GM12878 (cell line): ENCODE results near the gene TCF20. TPM values are rescaled to one million over a fixed set of nuclear protein-coding genes. Genes with fewer than 3 reads are reported as not detected.
A peak's percentile ranks its signal among the peaks of the same experiment; 100 is the strongest.

ENCODE experiments used
- ATAC-seq: fragments of 200-7000 bp; cut with Tn5 transposase; 3 replicates; pipeline ENCODE4 v1.9.1; 2020; ENCODE audit warnings: mild to moderate bottlenecking, moderate library complexity
- BruUV-seq: library from RNA; stranded (reverse); fragments of 400-500 nt; replicated peaks from 2 replicates; lab custom pipeline; 2021; lab: Mats Ljungman, UMichigan
- CTCF ChIA-PET: fragments of 300-600 bp; sonication (Branson Sonifier 250); formaldehyde crosslinking; extraction: SDS; loops from one replicate; lab custom pipeline; 2021; ENCODE audit warnings: inconsistent platforms; lab: Yijun Ruan, JAX
- POLR2A ChIA-PET: fragments of 350-600 bp; formaldehyde crosslinking; extraction: SDS; loops from one replicate; lab custom pipeline; 2021; ENCODE audit warnings: inconsistent platforms; lab: Charles Lee
- RAD21 ChIA-PET: fragments of 300-600 bp; sonication (Branson Sonifier 250); formaldehyde crosslinking; loops from one replicate; lab custom pipeline; 2023; ENCODE audit warnings: antibody characterized with exemption; ENCODE audit not compliant: unreplicated experiment; lab: Charles Lee
- SMC1A ChIA-PET: fragments of 300-600 bp; sonication (Branson Sonifier 250); formaldehyde crosslinking; loops from one replicate; lab custom pipeline; 2023; ENCODE audit not compliant: unreplicated experiment, uncharacterized antibody; lab: Charles Lee
- DNase-seq: peaks from one replicate; pipeline ENCODE4 v3.0.0-alpha.2; 2011; ENCODE audit warnings: low read depth, low spot score
- FAIRE-seq: peaks from 3 replicates; lab custom pipeline; 2011; peaks lifted over from hg19 to GRCh38; lab: Jason Lieb, UNC
- H2AFZ ChIP-seq: 2 replicates; pipeline ENCODE4 v1.6.0; 2011; ENCODE audit warnings: low read depth, low read length, control low read depth; ENCODE audit not compliant: control insufficient read depth
- H3K27ac ChIP-seq: 2 replicates; pipeline ENCODE4 v1.5.1; 2011; ENCODE audit warnings: control low read depth; ENCODE audit not compliant: control insufficient read depth, insufficient read depth
- H3K27me3 ChIP-seq, 2 experiments: replicated peaks in 1 of 2; 2 replicates each; pipeline versions ENCODE4 v1.6.0 to v1.6.1; 2011; ENCODE audit warnings: low read length in 1 of 2; ENCODE audit not compliant: control insufficient read depth in 2 of 2, insufficient read depth in 2 of 2
- H3K36me3 ChIP-seq, 2 experiments: 2 replicates each; pipeline ENCODE4 v1.5.1; 2011; ENCODE audit warnings: low read length in 1 of 2; ENCODE audit not compliant: control insufficient read depth in 2 of 2, insufficient read depth in 2 of 2
- H3K4me1 ChIP-seq: 2 replicates; pipeline ENCODE4 v1.6.1; 2011; ENCODE audit warnings: mild to moderate bottlenecking, low read length, moderate library complexity, mixed read lengths; ENCODE audit not compliant: control insufficient read depth, insufficient read depth
- H3K4me2 ChIP-seq: 2 replicates; pipeline ENCODE4 v1.6.0; 2011; ENCODE audit warnings: control low read depth; ENCODE audit not compliant: control insufficient read depth, insufficient read depth
- H3K4me3 ChIP-seq: fragments of 200-600 bp; sonication (generic); 2 replicates; pipeline ENCODE4 v1.5.1; 2016
- H3K79me2 ChIP-seq: 2 replicates; pipeline ENCODE4 v1.6.0; 2011; ENCODE audit warnings: low read length; ENCODE audit not compliant: control insufficient read depth, insufficient read depth
- H3K9ac ChIP-seq: 2 replicates; pipeline ENCODE4 v1.8.0; 2011; ENCODE audit warnings: low read length, control low read depth, mixed read lengths; ENCODE audit not compliant: control insufficient read depth, insufficient read depth
- H3K9me3 ChIP-seq: replicated peaks from 3 replicates; pipeline ENCODE4 v1.5.1; 2011; ENCODE audit warnings: mild to moderate bottlenecking, low read length; ENCODE audit not compliant: control insufficient read depth, insufficient read depth
- H4K20me1 ChIP-seq: 2 replicates; pipeline ENCODE4 v1.6.0; 2011; ENCODE audit not compliant: control insufficient read depth, insufficient read depth
- ATF2 ChIP-seq: IDR thresholded peaks from 2 replicates; pipeline ENCODE4 v1.6.1; 2012; ENCODE audit warnings: low read length, inconsistent platforms
- CHD4 ChIP-seq: fragments of 200-600 bp; sonication (generic); IDR thresholded peaks from 2 replicates; pipeline ENCODE4 v1.6.1; 2016; ENCODE audit warnings: mild to moderate bottlenecking
- CREB1 ChIP-seq: IDR thresholded peaks from 2 replicates; pipeline ENCODE4 v1.6.1; 2012; ENCODE audit warnings: low read depth, mild to moderate bottlenecking, inconsistent platforms
- CREM ChIP-seq: IDR thresholded peaks from 2 replicates; pipeline ENCODE4 v1.6.1; 2014; ENCODE audit warnings: antibody characterized with exemption, low read depth
- EZH2 ChIP-seq: IDR thresholded peaks from 2 replicates; pipeline ENCODE4 v1.6.1; 2012; ENCODE audit warnings: low read depth, mild to moderate bottlenecking, control low read depth, inconsistent platforms, low read length, borderline replicate concordance; ENCODE audit not compliant: control insufficient read depth
- FOXK2 ChIP-seq: fragments of 450-650 bp; IDR thresholded peaks from 2 replicates; pipeline ENCODE4 v1.6.1; 2017; ENCODE audit warnings: mild to moderate bottlenecking, moderate library complexity
- FOXM1 ChIP-seq: IDR thresholded peaks from 2 replicates; pipeline ENCODE4 v1.6.1; 2012; ENCODE audit warnings: low read depth, mild to moderate bottlenecking, inconsistent platforms, low read length, moderate library complexity
- HDGF ChIP-seq: fragments of 450-650 bp; IDR thresholded peaks from 2 replicates; pipeline ENCODE4 v1.6.1; 2016; ENCODE audit warnings: antibody characterized with exemption
- IKZF1 ChIP-seq: fragments of 450-650 bp; conservative IDR thresholded peaks from 2 replicates; pipeline ENCODE4 v1.6.1; 2017; ENCODE audit warnings: antibody characterized with exemption, mild to moderate bottlenecking
- IKZF2 ChIP-seq, 2 experiments: fragments of 450-650 bp; IDR thresholded peaks; 2 replicates each; pipeline ENCODE4 v1.6.1; 2017; ENCODE audit warnings: mild to moderate bottlenecking in 2 of 2, moderate library complexity in 2 of 2
- IRF4 ChIP-seq: IDR thresholded peaks from 2 replicates; pipeline ENCODE4 v1.6.1; 2011; ENCODE audit warnings: low read depth, low read length
- JUNB ChIP-seq: IDR thresholded peaks from 2 replicates; pipeline ENCODE4 v1.6.1; 2016; ENCODE audit warnings: antibody characterized with exemption, mild to moderate bottlenecking
- MLLT1 ChIP-seq: fragments of 450-650 bp; IDR thresholded peaks from 2 replicates; pipeline ENCODE4 v1.6.1; 2016; ENCODE audit warnings: mild to moderate bottlenecking
- NBN ChIP-seq: fragments of 450-650 bp; IDR thresholded peaks from 2 replicates; pipeline ENCODE4 v1.6.1; 2016
- NFIC ChIP-seq: IDR thresholded peaks from 2 replicates; pipeline ENCODE4 v1.6.1; 2012; ENCODE audit warnings: low read depth, mild to moderate bottlenecking, inconsistent platforms, low read length, moderate library complexity
- NR2C1 ChIP-seq: fragments of 450-650 bp; IDR thresholded peaks from 2 replicates; pipeline ENCODE4 v1.6.1; 2017; ENCODE audit warnings: antibody characterized with exemption, mild to moderate bottlenecking, moderate library complexity
- NR2F1 ChIP-seq: fragments of 450-650 bp; conservative IDR thresholded peaks from 2 replicates; pipeline ENCODE4 v1.6.1; 2017; ENCODE audit warnings: mild to moderate bottlenecking
- RUNX3 ChIP-seq: IDR thresholded peaks from 2 replicates; pipeline ENCODE4 v1.6.1; 2012; ENCODE audit warnings: low read length, inconsistent platforms
- TBL1XR1 ChIP-seq: IDR thresholded peaks from 2 replicates; pipeline ENCODE4 v1.6.1; 2012; ENCODE audit warnings: low read depth, low read length, improper control_type of control experiment
- WGBS: methylation state at CpG from one replicate; pipeline ENCODE4 v1.1.6; 2016; ENCODE audit warnings: low lambda C conversion rate; ENCODE audit not compliant: insufficient replicate concordance, insufficient coverage; ENCODE audit errors: missing lambda C conversion rate; 5-methylcytosine and 5-hydroxymethylcytosine counted together
- in situ Hi-C: fragments of 300-500 bp; cut with MboI; formaldehyde crosslinking; loops from 9 replicates; pipeline ENCODE4 v1.14.3; 2018; ENCODE audit warnings: mixed read lengths
- intact Hi-C: fragments of 100-400 bp; cut with micrococcal nuclease; formaldehyde crosslinking; loops from one replicate; pipeline ENCODE4 v1.14.2; 2022; ENCODE audit not compliant: unreplicated experiment
- polyA plus RNA-seq, 11 experiments: library from polyadenylated mRNA; depleted of rRNA in 4 of 11; unstranded in 6 of 11; stranded (reverse) in 5 of 11; fragments of >200 nt; fragmentation: Nextera tagmentation in 4 of 11; fragmentation: Illumina TruSeq in 1 of 11; extraction: Ambion mirVana in 4 of 11; extraction: Trizol in 1 of 11; gene quantifications; 1 replicate in 1 of 11; 2 replicates in 10 of 11; pipeline versions ENCODE4 v1.2.1 to v1.2.3, GENCODE V29; 2011 to 2016; ENCODE audit warnings: inconsistent platforms in 2 of 11, missing spikeins in 2 of 11, low read depth in 1 of 11
- total RNA-seq, 4 experiments: library from RNA; depleted of rRNA in 3 of 4; stranded (reverse); fragments of >200 nt in 3 of 4; fragmentation: Illumina TruSeq in 1 of 4; extraction: Trizol in 1 of 4; gene quantifications; 2 replicates each; pipeline versions ENCODE4 v1.2.1 to v1.2.3, GENCODE V29; 2013 to 2021

The TCF20 gene
- total and polyA plus RNA-seq, 10 of the 15 experiments (the other 5 are each of a cell fraction or from before 2014, with no cell fraction given) = 0.64 to 52.9 (median 22.6) TPM

- no peaks in the 10 kb centered on the region for H3K9me3 ChIP-seq
- 0 out of 2 replicates have a peak overlapping the region, but pooled peaks have one; percentile 20 for H3K4me3 ChIP-seq
- peak; percentile 55 for ATAC-seq
- H3K4me2 ChIP-seq = peak overlapping the region; percentile 51; the same call in 1 of the 2 replicates
- no peak overlapping the region for H2AFZ ChIP-seq
- intact Hi-C loops = no loop called here
- ChIA-PET CTCF (interaction anchor here (1.2 kb wide), 1 partner anchor 44 kb away, joined by 3 read pairs; no protein-coding TSS in a partner anchor), SMC1A (interaction anchor here (0.7 to 1.6 kb wide), 4 partner anchors 15 to 43 kb away, joined by 3 to 5 read pairs (median 4); no protein-coding TSS in a partner anchor), POLR2A (no interaction called here), RAD21 (no interaction called here)
- BruUV-seq = no TSS peak
- H4K20me1 ChIP-seq = peaks cover 8% of the 10 kb centered on the region
- peaks cover 0 to 2% of the 10 kb centered on the region in 2 experiments; a peak in 2 of 4 replicates for H3K36me3 ChIP-seq
- FAIRE-seq = peak; percentile 7
- 0% methylated on average over 1 of the region's 1 CpG for whole genome bisulfite sequencing
- in situ Hi-C loops = no loop called here
- peaks cover 63% of the 10 kb centered on the region for H3K79me2 ChIP-seq
- DNase-seq = no peak
- TF ChIP-seq JUNB (peak; percentile 85), CREB1 (peak; percentile 79), RUNX3 (peak; percentile 78), IKZF1 (peak; percentile 57), FOXM1 (peak; percentile 29; the same call in 1 of the 2 replicates), TBL1XR1 (no peak), NFIC (peak; percentile 41; the same call in 1 of the 2 replicates), NBN (no peak), HDGF (no peak), CREM (peak; percentile 55; the same call in 1 of the 2 replicates), CHD4 (no peak), MLLT1 (no peak), FOXK2 (0 out of 2 replicates have a peak, but pooled peaks have one; percentile 19), NR2C1 (0 out of 2 replicates have a peak, but pooled peaks have one; percentile 52), NR2F1 (peak; percentile 65), EZH2 (no peak), IKZF2 (IDR thresholded peaks at IDR 0.05) (peak; percentile 67 to 71), ATF2 (0 out of 2 replicates have a peak, but pooled peaks have one; percentile 46), IRF4 (peak; percentile 80)
- H3K27ac ChIP-seq = no peak overlapping the region
- peaks cover 18% of the 10 kb centered on the region for H3K4me1 ChIP-seq
- H3K9ac ChIP-seq = no peak overlapping the region
- H3K27me3 ChIP-seq = no peaks in the 10 kb centered on the region
These were observed 48.3 kb downstream of the TCF20 start for GRCh38 chr22:42222140-42222539.
